Measurements from ENCODE around the gene EPHA5.

The EPHA5 gene

GRCh38 chr4:65495439-65495838 lies 174.8 kb downstream of the EPHA5 start:
- no peak for DNase-seq (ENCODE audit: low spot score)

GRCh38 chr4:65482410-65482809 lies 187.9 kb downstream of the EPHA5 start:
- DNase-seq (ENCODE audit: low spot score): no peak

GRCh38 chr4:65472531-65472930 lies 197.8 kb downstream of the EPHA5 start:
- no peak for DNase-seq (ENCODE audit: low spot score)

GRCh38 chr4:65467068-65467680 lies 203.1 kb downstream of the EPHA5 start:
- DNase-seq (ENCODE audit: low spot score): no peak

- DNase-seq (ENCODE audit: low spot score): no peak
Observed at GRCh38 chr4:65461781-65462180, 208.5 kb downstream of the EPHA5 start.

GRCh38 chr4:65457011-65457410 lies 213.3 kb downstream of the EPHA5 start:
- no peak for DNase-seq (ENCODE audit: low spot score)

GRCh38 chr4:65456579-65456978 lies 213.7 kb downstream of the EPHA5 start:
- DNase-seq (ENCODE audit: low spot score): no peak

- no peak for DNase-seq (ENCODE audit: low spot score)
Observed at GRCh38 chr4:65453398-65453797, 216.9 kb downstream of the EPHA5 start.

- DNase-seq (ENCODE audit: low spot score): no peak
Observed at GRCh38 chr4:65450899-65451298, 219.4 kb downstream of the EPHA5 start.

- no peak for DNase-seq (ENCODE audit: low spot score)
Observed at GRCh38 chr4:65437102-65437501, 233.2 kb downstream of the EPHA5 start.

- no peak for DNase-seq (ENCODE audit: low spot score)
Observed at GRCh38 chr4:65422109-65422508, 248.2 kb downstream of the EPHA5 start.

GRCh38 chr4:65420036-65420435 lies 250.3 kb downstream of the EPHA5 start:
- DNase-seq (ENCODE audit: low spot score): no peak

GRCh38 chr4:65416891-65417290 lies 253.4 kb downstream of the EPHA5 start:
- DNase-seq (ENCODE audit: low spot score): no peak

GRCh38 chr4:65407483-65407882 lies 262.8 kb downstream of the EPHA5 start:
- no peak for DNase-seq (ENCODE audit: low spot score)

- DNase-seq (ENCODE audit: low spot score): no peak
Observed at GRCh38 chr4:65401083-65401482, 269.2 kb downstream of the EPHA5 start.

- DNase-seq (ENCODE audit: low spot score): no peak
Observed at GRCh38 chr4:65399084-65399483, 271.2 kb downstream of the EPHA5 start.

GRCh38 chr4:65393078-65393477 lies 277.2 kb downstream of the EPHA5 start:
- DNase-seq (ENCODE audit: low spot score): no peak

GRCh38 chr4:65392488-65392887 lies 277.8 kb downstream of the EPHA5 start:
- DNase-seq (ENCODE audit: low spot score): no peak

GRCh38 chr4:65391814-65392213 lies 278.5 kb downstream of the EPHA5 start:
- no peak for DNase-seq (ENCODE audit: low spot score)

GRCh38 chr4:65391382-65391781 lies 278.9 kb downstream of the EPHA5 start:
- DNase-seq (ENCODE audit: low spot score): no peak

- no peak for DNase-seq (ENCODE audit: low spot score)
Observed at GRCh38 chr4:65386927-65387326, 283.4 kb downstream of the EPHA5 start.

- DNase-seq (ENCODE audit: low spot score): no peak
Observed at GRCh38 chr4:65383589-65384305, 286.5 kb downstream of the EPHA5 start.

GRCh38 chr4:65381648-65382047 lies 288.6 kb downstream of the EPHA5 start:
- DNase-seq (ENCODE audit: low spot score): no peak

- no peak for DNase-seq (ENCODE audit: low spot score)
Observed at GRCh38 chr4:65370709-65371108, 299.6 kb downstream of the EPHA5 start.
